Adipocyte (in vitro differentiated cells): ENCODE results near the gene CACNG8.

Source experiments
- DNase-seq: peaks from one replicate; pipeline ENCODE4 v3.0.0-alpha.2; 2015; ENCODE audit warnings: low read depth
- H3K27me3 ChIP-seq: replicated peaks from 2 replicates; pipeline ENCODE4 v1.7.0; 2013; ENCODE audit warnings: mild to moderate bottlenecking, low read length, moderate library complexity; ENCODE audit not compliant: control insufficient read depth, insufficient read depth
- H3K36me3 ChIP-seq: 2 replicates; pipeline ENCODE4 v1.7.0; 2013; ENCODE audit warnings: low read length, mild to moderate bottlenecking, moderate library complexity; ENCODE audit not compliant: control insufficient read depth, insufficient read depth, severe bottlenecking
- H3K4me1 ChIP-seq: 2 replicates; pipeline ENCODE4 v1.7.0; 2013; ENCODE audit warnings: mild to moderate bottlenecking, low read length, moderate library complexity; ENCODE audit not compliant: control insufficient read depth, insufficient read depth
- H3K4me3 ChIP-seq: 2 replicates; pipeline ENCODE4 v1.7.0; 2013; ENCODE audit warnings: mild to moderate bottlenecking, low read length, moderate library complexity
- H3K9ac ChIP-seq: 2 replicates; pipeline ENCODE4 v1.7.0; 2013; ENCODE audit warnings: mild to moderate bottlenecking, low read length, moderate library complexity
- H3K9me3 ChIP-seq: 2 replicates; pipeline ENCODE4 v1.7.0; 2013; ENCODE audit warnings: mild to moderate bottlenecking, low read length, moderate library complexity; ENCODE audit not compliant: control insufficient read depth

Gene CACNG8

GRCh38 chr19:53982611-53983010 lies 19.9 kb downstream of the CACNG8 start:
- peak; percentile 22 for DNase-seq
- Histone ChIP-seq H3K4me1 (no peaks in the 10 kb centered on the region), H3K36me3 (no peaks in the 10 kb centered on the region), H3K4me3 (no peak overlapping the region), H3K27me3 (peaks cover 44% of the 10 kb centered on the region), H3K9ac (no peak overlapping the region), H3K9me3 (no peaks in the 10 kb centered on the region)

DNA sequence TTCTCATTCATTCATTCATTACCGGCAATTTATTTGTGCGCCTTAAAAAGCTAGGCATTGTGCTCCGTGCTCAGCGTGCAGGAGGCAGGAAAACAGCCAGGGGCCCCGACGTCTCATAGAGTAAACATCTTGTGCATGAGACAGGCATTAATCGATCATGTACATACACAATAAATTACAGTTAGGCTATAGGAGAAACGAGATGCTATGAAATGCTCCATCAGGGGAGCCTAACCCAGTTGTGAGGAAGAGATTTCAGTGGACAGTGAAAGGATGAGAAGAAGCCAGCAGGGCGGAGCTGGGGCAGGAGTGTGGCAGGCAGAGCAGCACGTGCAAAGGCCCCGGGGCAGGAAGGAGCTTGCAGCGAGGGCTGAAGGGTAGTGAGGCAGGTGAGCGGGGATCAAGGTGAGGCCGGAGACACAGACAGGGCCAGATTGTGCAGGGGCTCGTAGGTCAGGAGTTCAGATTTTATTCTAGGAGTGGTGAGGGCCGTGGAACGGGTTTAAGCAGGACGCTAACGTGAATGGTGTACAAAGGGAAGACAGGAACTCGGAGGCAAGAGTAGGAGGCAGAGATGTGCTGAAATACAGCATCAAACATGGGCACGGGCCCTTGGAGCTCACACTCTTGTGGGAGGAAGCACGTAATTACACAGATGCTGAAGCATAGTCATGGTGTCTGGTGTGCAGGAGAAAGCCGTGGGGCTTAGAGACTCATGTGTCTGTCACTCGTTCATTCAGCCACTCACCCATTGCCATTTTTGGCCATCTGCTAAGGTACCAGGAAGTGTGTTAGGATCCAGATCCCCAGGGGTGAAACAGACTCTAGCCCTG lies 20.9 kb downstream of the CACNG8 start:
- Histone ChIP-seq H3K9me3 (no peaks in the 10 kb centered on the region), H3K36me3 (no peaks in the 10 kb centered on the region), H3K27me3 (peaks cover 45% of the 10 kb centered on the region), H3K9ac (no peak overlapping the region), H3K4me3 (no peak overlapping the region), H3K4me1 (no peaks in the 10 kb centered on the region)
- DNase-seq, result no peak

- Histone ChIP-seq H3K36me3 (no peaks in the 10 kb centered on the region), H3K9ac (no peak overlapping the region), H3K4me3 (no peak overlapping the region), H3K9me3 (no peaks in the 10 kb centered on the region), H3K27me3 (peaks cover 36% of the 10 kb centered on the region), H3K4me1 (no peaks in the 10 kb centered on the region)
- DNase-seq, result no peak
These were observed 23.1 kb downstream of the CACNG8 start for GRCh38 chr19:53985863-53986262.

- no peak for DNase-seq
- peaks cover 41% of the 10 kb centered on the region for H3K27me3 ChIP-seq
- H3K36me3 ChIP-seq, result no peaks in the 10 kb centered on the region
- no peak overlapping the region for H3K9ac ChIP-seq
- no peak overlapping the region for H3K4me3 ChIP-seq
- no peaks in the 10 kb centered on the region for H3K9me3 ChIP-seq
- no peaks in the 10 kb centered on the region for H3K4me1 ChIP-seq
These were observed 26.2 kb downstream of the CACNG8 start for GRCh38 chr19:53988981-53989380.

GRCh38 chr19:53989600-53990533 lies 27.1 kb downstream of the CACNG8 start:
- Histone ChIP-seq H3K36me3 (no peaks in the 10 kb centered on the region), H3K4me3 (no peak overlapping the region), H3K4me1 (no peaks in the 10 kb centered on the region), H3K27me3 (peaks cover 41% of the 10 kb centered on the region), H3K9me3 (no peaks in the 10 kb centered on the region), H3K9ac (no peak overlapping the region)
- no peak for DNase-seq

DNA sequence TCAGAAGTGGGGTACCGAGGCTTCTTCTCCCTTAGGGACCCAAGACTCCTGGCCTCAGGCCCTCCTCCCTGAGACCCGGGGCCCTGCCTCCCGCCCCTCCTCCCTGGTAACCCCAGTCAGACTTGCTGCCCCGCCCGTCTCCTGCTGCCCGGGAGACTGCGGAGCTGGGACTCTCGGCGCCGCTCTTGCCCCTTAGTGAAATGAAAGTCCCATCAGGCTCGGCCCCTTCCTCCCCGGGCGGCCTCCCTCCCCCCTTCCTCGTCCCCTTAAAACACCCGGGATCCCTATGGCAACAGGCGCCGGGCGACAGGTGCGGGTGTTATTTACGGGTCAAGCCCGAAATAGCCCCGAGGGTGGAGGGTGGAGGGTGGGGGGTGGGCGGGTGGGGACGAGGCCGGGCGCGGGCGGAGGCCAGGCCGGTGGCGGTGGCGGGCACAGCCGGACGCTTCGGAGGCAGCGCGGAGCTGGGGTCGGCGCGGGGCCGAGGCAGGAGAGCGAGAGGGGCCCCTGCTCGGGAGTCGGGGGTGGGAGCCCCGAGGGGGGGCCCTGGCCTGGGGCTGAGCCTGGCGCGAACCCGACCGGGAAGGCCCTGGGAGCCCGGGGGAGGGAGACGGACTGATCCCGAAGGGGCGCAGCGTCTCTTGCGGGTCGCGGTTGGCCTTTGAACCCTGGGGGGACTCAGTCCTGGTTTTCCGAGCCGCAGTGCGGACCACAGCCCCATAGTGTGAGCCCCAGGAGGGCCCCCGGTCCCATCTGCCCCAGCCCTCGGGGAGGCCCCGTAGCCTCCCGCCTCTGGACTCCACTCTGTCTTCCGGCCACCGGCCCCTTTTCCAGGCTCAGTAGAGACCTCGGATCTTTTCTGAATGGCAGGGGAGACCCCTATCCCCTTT lies 28.7 kb downstream of the CACNG8 start, which contains the start of gene CACNG6:
CACNG6 (plus strand) TSS at position 414 of the 890 bp plus-strand sequence. CDS start 1,241 bp downstream, outside the sequence.
- DNase-seq, result peak; percentile 22
- Histone ChIP-seq H3K27me3 (peaks cover 48% of the 10 kb centered on the region), H3K4me1 (no peaks in the 10 kb centered on the region), H3K9me3 (no peaks in the 10 kb centered on the region), H3K36me3 (no peaks in the 10 kb centered on the region), H3K9ac (no peak within 1 kb of the TSS), H3K4me3 (no peak within 1 kb of the TSS)

GRCh38 chr19:53992211-53992610 lies 29.5 kb downstream of the CACNG8 start:
- Histone ChIP-seq H3K4me3 (no peak overlapping the region), H3K9ac (no peak overlapping the region), H3K9me3 (no peaks in the 10 kb centered on the region)

GRCh38 chr19:53992815-53993214 lies 30.1 kb downstream of the CACNG8 start:
- DNase-seq, result no peak
- Histone ChIP-seq H3K4me1 (no peaks in the 10 kb centered on the region), H3K9me3 (no peaks in the 10 kb centered on the region), H3K36me3 (no peaks in the 10 kb centered on the region), H3K4me3 (no peak overlapping the region), H3K27me3 (peaks cover 55% of the 10 kb centered on the region), H3K9ac (no peak overlapping the region)

More at GRCh38 chr19:53992211-53992610, 29.5 kb downstream of the CACNG8 start:
- Histone ChIP-seq H3K36me3 (no peaks in the 10 kb centered on the region), H3K4me1 (no peaks in the 10 kb centered on the region), H3K27me3 (peaks cover 49% of the 10 kb centered on the region)
- DNase-seq, result no peak

DNA sequence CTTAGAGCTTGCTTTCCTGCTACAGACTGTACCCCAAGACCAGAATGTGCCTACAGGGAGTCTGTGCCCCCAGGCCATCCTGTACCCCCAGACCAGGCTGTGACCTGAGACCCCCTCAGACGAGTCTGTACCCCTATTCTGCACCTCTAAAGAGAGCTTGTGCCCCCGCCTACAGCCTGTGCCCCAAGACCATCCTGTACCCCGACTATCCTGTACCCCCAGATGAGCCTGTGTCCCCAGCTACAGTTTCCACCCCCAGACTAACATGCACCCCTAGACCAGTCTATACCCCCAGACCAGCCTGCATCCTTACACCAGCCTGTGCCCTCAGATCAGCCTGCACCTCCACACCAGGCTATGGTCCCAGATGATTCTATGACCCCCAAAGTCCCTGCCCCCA lies 30.7 kb downstream of the CACNG8 start:
- no peak overlapping the region for H3K4me3 ChIP-seq
- H3K4me1 ChIP-seq, result no peaks in the 10 kb centered on the region
- DNase-seq, result no peak
- peaks cover 60% of the 10 kb centered on the region for H3K27me3 ChIP-seq
- H3K9me3 ChIP-seq, result no peaks in the 10 kb centered on the region
- H3K9ac ChIP-seq, result no peak overlapping the region
- H3K36me3 ChIP-seq, result no peaks in the 10 kb centered on the region

- Histone ChIP-seq H3K36me3 (no peaks in the 10 kb centered on the region), H3K4me1 (no peaks in the 10 kb centered on the region), H3K9me3 (no peaks in the 10 kb centered on the region), H3K9ac (no peak overlapping the region), H3K4me3 (no peak overlapping the region), H3K27me3 (peaks cover 64% of the 10 kb centered on the region)
- no peak for DNase-seq
These were observed 32.1 kb downstream of the CACNG8 start for GRCh38 chr19:53994811-53995210.
